HG02938 (cell line): ENCODE measurements around the gene SH3BP2.

ENCODE experiments used
- ATAC-seq: cut with Tn5 transposase; IDR thresholded peaks from one replicate; pipeline ENCODE4 v1.9.1; 2021; ENCODE audit warnings: mild to moderate bottlenecking, moderate library complexity; ENCODE audit not compliant: unreplicated experiment

Gene SH3BP2

GRCh38 chr4:2829933-2830451 lies 37.1 kb downstream of the SH3BP2 start:
- ATAC-seq = no peak

DNA sequence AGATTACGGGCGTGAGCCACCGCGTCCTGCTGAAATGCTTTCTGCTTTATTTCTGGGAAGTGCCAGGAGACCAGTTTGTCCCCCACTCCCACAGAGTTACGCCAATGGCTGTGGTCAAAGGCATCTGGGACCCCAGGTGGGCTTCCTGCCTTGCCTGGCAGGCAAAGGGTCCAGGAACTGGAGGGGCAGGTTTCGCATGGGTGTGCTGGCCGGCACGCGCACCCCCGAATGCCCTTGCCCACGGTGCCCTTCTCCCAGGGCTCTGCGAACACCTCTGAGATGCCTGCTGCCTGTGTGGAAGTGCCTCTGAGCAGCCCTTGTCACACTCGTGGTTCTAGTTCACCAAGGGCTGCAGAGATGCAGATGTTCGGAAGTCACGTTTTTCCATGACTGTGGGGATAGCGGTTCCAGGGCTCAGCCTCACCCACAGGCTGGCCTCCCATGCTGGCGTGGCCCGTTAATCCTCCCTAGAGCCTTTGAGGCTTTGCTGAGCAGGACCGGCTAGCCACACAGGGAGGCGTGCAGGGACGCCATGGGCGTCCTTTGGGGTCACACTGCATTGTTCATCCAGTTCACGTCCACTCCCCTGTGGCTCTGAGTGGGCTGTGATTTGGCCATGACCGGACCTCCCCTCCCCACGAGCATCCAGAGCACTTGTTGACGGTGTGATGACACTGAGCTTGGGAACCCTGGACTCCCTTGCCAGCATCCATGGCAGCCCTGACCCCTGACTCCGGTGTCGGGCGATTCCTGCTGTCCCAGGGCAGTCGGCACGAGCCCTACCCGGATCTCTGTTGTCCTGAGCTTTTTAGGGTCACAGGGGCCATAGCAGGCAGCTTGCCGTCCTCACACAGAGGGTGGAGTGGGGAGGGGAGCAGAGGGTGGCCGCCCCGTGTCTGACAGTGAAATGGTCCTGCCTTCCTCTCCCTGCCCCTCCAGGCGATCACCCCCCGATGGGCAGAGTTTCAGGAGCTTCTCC lies 38.0 kb downstream of the SH3BP2 start:
- no peak for ATAC-seq

DNA sequence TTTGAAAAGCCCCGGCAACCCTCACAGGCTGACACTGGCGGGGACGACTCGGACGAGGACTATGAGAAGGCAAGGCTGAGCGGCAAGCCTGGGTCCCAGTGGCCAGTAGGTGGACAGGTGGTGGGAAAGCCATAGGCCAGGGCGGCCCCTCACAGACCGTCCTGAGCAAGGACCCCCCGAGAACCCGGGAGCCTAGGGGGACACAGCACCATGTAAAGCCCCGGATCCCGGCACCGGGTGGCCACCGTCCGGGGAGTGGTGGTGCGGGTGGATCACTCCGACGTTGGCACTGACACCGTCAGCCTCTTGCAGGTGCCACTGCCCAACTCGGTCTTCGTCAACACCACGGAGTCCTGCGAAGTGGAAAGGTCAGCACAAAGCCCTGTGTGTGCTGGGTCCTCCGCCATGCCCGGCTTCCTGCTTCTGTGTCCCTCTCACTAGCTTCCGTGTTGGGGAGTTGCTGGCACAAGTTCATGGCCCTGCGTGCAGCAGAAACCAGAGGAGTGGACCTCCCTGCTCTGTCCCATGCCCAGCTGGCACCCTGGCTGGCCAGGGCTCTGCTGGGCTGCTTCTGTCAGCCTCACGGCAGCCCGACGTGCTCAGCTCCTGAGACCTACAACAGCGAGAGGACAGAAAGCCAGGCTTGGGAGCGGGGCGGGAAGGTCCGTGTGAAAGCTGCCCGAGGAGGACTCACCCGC lies 38.9 kb downstream of the SH3BP2 start:
- ATAC-seq = no peak

DNA sequence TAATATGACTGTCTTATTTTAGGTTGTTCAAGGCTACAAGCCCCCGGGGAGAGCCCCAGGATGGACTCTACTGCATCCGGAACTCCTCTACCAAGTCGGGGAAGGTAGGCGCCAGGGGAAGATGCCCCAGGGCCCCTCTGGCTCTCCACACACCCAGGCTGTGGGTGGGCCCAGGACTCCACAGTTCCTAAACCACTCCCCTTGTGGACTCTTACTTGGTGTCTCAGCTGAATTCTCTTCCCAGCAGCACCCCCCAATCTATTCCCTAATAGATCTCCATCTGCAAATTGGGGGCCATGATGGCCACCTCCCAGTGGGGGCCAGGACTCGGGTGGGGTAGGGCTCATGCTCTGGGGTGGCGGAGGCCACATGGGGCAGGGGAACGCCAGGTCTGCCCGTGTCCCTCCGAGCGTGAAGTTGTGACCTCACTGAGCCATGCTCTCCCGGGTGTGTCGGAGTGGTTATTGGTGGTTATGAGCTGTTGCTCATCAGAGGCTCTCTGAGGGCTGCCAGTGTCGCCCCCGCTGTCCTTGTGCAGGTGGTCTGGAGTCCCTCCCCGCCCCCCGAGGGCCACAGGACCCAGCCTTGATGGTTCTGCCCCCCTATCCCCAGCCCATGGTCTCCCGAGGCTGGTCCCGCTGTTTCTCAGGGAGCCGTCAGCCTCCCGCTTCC lies 39.6 kb downstream of the SH3BP2 start:
- ATAC-seq = peak; percentile 70

GRCh38 chr4:2832981-2833670 lies 40.2 kb downstream of the SH3BP2 start:
- ATAC-seq = no peak

DNA sequence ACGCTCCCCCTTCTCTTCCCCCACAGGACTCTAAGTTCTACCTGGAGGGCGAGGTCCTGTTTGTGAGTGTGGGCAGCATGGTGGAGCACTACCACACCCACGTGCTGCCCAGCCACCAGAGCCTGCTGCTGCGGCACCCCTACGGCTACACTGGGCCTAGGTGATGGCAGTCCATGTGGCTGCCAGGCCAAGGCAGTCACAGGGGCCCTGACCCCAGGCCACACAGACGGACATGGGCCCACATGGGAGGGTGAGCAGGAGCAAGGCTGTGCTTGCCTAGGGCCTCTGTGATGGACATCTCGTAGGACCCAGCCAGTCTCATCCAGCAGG lies 40.8 kb downstream of the SH3BP2 start:
- ATAC-seq = no peak

- no peak for ATAC-seq
Measured at GRCh38 chr4:2834001-2834921, 41.4 kb downstream of the SH3BP2 start.

GRCh38 chr4:2835978-2836377 lies 43.1 kb downstream of the SH3BP2 start:
- no peak for ATAC-seq

GRCh38 chr4:2836391-2836859 lies 43.5 kb downstream of the SH3BP2 start:
- no peak for ATAC-seq

- ATAC-seq = no peak
Measured at GRCh38 chr4:2837110-2837903, 44.4 kb downstream of the SH3BP2 start.

DNA sequence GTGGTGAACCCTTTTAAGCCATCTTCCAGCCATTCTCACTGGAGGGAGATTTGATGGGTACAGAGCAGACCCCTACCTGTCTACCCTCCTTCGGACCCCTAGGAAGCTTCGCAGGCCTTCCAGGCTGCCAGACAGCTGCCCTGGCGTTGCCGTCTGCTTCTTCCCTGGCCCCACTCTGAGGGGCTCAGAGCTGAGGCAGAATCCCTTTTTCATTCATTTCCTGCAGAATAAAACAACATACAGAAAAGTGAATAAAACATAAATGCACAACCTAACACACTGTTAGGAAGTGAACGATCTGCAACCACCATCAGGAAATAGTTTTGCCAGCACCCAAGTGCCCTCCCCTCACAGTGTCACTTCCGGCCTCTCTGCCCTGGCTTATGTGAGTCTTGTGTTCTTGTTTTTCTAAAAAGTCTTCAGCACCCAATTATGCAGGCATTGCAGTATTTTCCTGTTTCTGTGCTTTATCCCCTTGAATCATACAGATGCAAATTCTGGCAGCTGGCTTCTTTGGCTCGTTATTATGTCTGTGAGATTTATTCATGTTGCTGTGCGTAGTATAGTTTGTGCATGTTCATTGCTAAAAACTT lies 45.1 kb downstream of the SH3BP2 start:
- no peak for ATAC-seq

DNA sequence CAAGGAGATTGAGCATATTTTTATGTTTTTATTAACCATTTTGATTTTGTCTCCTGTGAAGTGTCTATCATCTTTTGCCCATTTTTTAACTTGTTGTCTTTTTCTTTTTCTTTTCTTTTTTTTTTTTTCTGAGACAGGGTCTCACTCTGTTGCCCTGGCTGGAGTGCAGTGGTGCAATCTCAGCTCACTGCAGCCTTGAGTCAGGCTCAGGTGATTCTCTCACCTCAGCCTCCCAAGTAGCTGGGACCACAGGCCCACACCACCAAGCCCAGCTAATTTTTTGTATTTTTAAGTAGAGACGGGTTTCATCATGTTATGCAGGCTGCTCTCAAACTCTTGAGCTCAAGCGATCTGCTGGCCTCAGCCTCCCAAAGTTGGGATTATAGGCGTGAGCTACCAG lies 46.2 kb downstream of the SH3BP2 start:
- ATAC-seq = no peak

DNA sequence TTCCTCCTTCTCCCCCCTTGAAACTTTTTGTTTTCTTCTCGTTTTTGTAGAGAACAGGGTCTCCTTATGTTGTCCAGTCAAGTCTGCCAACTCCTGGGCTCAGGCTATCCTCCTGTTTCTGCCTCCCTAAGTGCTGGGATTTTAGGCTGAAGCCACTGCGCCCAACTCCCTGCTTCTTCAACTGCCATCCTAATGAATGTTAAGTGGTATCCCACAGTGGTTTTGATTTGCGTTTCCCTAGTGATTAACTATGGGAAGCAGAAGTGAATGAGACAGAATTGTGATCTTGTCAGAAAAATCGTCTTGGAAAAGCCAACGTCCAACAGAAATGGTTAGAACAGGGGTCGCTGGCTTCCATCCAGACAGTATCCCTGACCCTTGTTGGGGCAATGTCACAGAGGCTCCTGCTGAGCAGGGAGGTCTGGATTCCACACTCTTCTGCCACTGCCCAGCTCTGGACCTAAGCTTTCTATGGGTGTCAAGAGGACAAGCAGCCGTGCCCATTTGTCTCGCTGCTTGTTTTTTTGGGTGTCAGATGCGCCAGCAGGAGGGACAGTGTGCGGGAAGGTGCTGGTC lies 49.9 kb downstream of the SH3BP2 start:
- no peak for ATAC-seq

DNA sequence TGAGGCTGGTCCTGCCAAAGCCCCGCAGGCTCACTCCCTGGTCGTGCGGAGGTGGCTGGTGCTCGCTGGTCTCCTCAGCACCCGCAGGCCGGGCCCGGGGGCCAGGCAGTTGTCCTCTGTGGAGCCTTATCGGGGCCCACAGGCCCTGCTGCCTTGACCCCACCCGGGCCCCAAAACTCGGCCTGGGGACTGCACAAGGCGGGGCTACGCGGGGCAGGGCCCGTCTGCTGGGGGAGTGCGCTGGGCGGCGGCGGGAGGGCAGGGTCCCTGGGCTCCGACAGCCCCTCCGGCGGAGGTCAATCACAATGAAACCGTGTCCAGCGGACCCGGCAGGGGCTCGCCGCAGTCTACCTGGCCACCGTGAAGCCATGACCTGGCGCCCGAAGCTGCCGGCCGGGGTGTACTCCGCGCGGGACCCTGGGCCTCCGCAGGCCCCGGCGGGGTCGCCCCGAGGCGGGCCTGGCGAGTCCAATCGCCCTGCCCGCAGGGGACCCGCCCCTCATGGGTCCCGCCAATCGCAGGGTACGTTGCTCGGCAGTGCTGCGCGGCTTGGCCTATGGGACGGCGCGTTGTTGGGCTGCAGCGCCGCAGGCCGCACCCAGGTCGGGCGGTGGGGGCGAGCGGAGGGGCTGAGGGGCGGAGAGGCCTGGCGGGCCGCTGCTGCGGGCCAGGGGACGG lies 50.5 kb downstream of the SH3BP2 start, which contains the start of gene ADD1:
Gene ADD1, plus strand, starts transcription at position 582 of the 678 bp plus-strand sequence. CDS start 32,072 bp downstream, outside the sequence.
- peak; percentile 73 for ATAC-seq

DNA sequence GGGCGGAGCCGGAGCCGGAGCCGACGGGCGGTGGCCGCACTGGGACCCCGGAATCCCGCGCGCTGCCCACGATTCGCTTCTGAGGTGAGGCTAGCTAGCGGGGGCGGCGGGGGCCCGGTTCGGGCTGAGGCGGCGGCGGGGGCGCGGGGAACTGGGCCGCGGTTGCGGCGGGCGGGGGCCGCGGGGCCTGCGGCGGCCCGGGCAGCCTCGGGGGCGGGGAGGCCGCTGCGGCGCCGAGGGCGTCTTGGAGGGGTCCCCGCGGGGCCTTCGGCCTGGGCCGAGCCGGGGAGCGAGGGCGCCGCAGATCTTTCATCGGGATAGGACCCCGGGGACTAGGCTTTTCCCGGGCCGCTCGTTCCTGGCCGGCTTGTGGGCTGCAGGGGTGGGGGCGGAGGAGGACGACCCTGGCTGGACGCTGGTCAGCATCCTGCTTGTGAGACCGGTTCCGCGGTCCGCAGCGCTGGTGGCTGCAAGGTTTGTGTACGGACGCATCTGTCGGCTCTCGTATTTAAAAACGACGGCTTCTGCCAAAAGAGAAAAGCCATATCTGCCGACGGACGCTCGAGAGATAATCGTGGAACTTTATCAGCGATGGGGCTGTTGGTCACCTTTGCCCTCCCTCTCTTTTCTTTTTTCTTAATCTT lies 51.2 kb downstream of the SH3BP2 start:
- ATAC-seq = peak; percentile 12

GRCh38 chr4:2846172-2846571 lies 53.3 kb downstream of the SH3BP2 start:
- ATAC-seq = no peak
